ENCODE measurements around the gene PPP1R27.
"Not testable (repeated sequence)": the region's sequence is repeated elsewhere in the genome, so short reads cannot be mapped to it uniquely, and the experiment has no call there.

The PPP1R27 gene

GRCh38 chr17:81842378-81842724 is 7.5 kb upstream of the PPP1R27 start:
- no peak for DNase-seq (ENCODE audit: low read depth in 1 of 2, low spot score in 1 of 2)

GRCh38 chr17:81841866-81842265 is 7.0 kb upstream of the PPP1R27 start:
- no peak for DNase-seq (ENCODE audit: low read depth in 1 of 2, low spot score in 1 of 2)

GRCh38 chr17:81840826-81841778 is 6.3 kb upstream of the PPP1R27 start:
- DNase-seq (ENCODE audit: low read depth in 1 of 2, low spot score in 1 of 2) = no peak

GRCh38 chr17:81840059-81840458 is 5.2 kb upstream of the PPP1R27 start:
- not testable (repeated sequence) for DNase-seq (ENCODE audit: low read depth in 1 of 2, low spot score in 1 of 2)

- DNase-seq (ENCODE audit: low read depth in 1 of 2, low spot score in 1 of 2) = no peak
Measured at GRCh38 chr17:81839301-81839700, 4.5 kb upstream of the PPP1R27 start.

- no peak for DNase-seq (ENCODE audit: low read depth in 1 of 2, low spot score in 1 of 2)
Measured at GRCh38 chr17:81838753-81839255, 4.0 kb upstream of the PPP1R27 start.

GRCh38 chr17:81837641-81838040 is 2.8 kb upstream of the PPP1R27 start:
- no peak for DNase-seq (ENCODE audit: low read depth in 1 of 2, low spot score in 1 of 2)

GRCh38 chr17:81833921-81834830 is 674 bp downstream of the PPP1R27 start:
- DNase-seq (ENCODE audit: low read depth in 1 of 2, low spot score in 1 of 2) = no peak

- peak; percentile 87 to 94 for DNase-seq (ENCODE audit: low read depth in 1 of 2, low spot score in 1 of 2)
Measured at GRCh38 chr17:81833160-81833920, 1.5 kb downstream of the PPP1R27 start, which contains the start of gene MCRIP1. MCRIP1 (minus strand) TSS chr17:81833291; CDS start chr17:81824506, 8,785 bp downstream.

- DNase-seq (ENCODE audit: low read depth in 1 of 2, low spot score in 1 of 2) = peak in 1 of 2 donors; percentile 38
Measured at GRCh38 chr17:81832608-81833159, 2.2 kb downstream of the PPP1R27 start.

- peak in 1 of 2 donors; percentile 18 for DNase-seq (ENCODE audit: low read depth in 1 of 2, low spot score in 1 of 2)
Measured at GRCh38 chr17:81831957-81832607, 2.8 kb downstream of the PPP1R27 start.

GRCh38 chr17:81831563-81831956 is 3.3 kb downstream of the PPP1R27 start:
- no peak for DNase-seq (ENCODE audit: low read depth in 1 of 2, low spot score in 1 of 2)

GRCh38 chr17:81829858-81830257 is 5.0 kb downstream of the PPP1R27 start:
- DNase-seq (ENCODE audit: low read depth in 1 of 2, low spot score in 1 of 2) = no peak

GRCh38 chr17:81828656-81829055 is 6.2 kb downstream of the PPP1R27 start:
- no peak for DNase-seq (ENCODE audit: low read depth in 1 of 2, low spot score in 1 of 2)

GRCh38 chr17:81825841-81826466 is 8.9 kb downstream of the PPP1R27 start:
- no peak for DNase-seq (ENCODE audit: low read depth in 1 of 2, low spot score in 1 of 2)

GRCh38 chr17:81824595-81824994 is 10.3 kb downstream of the PPP1R27 start:
- no peak for DNase-seq (ENCODE audit: low read depth in 1 of 2, low spot score in 1 of 2)

GRCh38 chr17:81823820-81824550 is 10.9 kb downstream of the PPP1R27 start:
- DNase-seq (ENCODE audit: low read depth in 1 of 2, low spot score in 1 of 2) = no peak

- DNase-seq (ENCODE audit: low read depth in 1 of 2, low spot score in 1 of 2) = no peak
Measured at GRCh38 chr17:81822996-81823819, 11.6 kb downstream of the PPP1R27 start.

All from stimulated activated CD4-positive, alpha-beta T cell treated with anti-CD3 and anti-CD28 coated beads, Interleukin-15, amount 100 ng/mL, for 1 hour (primary cell).